ENCODE measurements around the gene RSRC1. TPM values are rescaled to one million over a fixed set of nuclear protein-coding genes. Genes with fewer than 3 reads are reported as not detected.

Gene RSRC1
- total and polyA plus RNA-seq, 2 of the 13 experiments (the other 11 are each of a cell fraction or from before 2014, with no cell fraction given), result 4.9 to 63.0 TPM

- TF ChIP-seq MTA1 (CRISPR knock-in tag; IDR thresholded peaks at IDR 0.05; ENCODE audit: borderline replicate concordance) (no peak), PHF21A (CRISPR knock-in tag; IDR thresholded peaks at IDR 0.05) (no peak), ZSCAN21 (CRISPR knock-in tag; IDR thresholded peaks at IDR 0.05; ENCODE audit: borderline replicate concordance) (no peak), SMARCC2 (IDR thresholded peaks at IDR 0.05) (no peak), SOX6 (IDR thresholded peaks at IDR 0.05) (no peak), SOX6 (CRISPR knock-in tag; IDR thresholded peaks at IDR 0.05) (no peak), KDM6A (CRISPR knock-in tag; IDR thresholded peaks at IDR 0.05; ENCODE audit: low read depth) (no peak), ZNF629 (CRISPR knock-in tag; conservative IDR thresholded peaks at IDR 0.05) (no peak)
- TF ChIP-seq, protein P1, sequence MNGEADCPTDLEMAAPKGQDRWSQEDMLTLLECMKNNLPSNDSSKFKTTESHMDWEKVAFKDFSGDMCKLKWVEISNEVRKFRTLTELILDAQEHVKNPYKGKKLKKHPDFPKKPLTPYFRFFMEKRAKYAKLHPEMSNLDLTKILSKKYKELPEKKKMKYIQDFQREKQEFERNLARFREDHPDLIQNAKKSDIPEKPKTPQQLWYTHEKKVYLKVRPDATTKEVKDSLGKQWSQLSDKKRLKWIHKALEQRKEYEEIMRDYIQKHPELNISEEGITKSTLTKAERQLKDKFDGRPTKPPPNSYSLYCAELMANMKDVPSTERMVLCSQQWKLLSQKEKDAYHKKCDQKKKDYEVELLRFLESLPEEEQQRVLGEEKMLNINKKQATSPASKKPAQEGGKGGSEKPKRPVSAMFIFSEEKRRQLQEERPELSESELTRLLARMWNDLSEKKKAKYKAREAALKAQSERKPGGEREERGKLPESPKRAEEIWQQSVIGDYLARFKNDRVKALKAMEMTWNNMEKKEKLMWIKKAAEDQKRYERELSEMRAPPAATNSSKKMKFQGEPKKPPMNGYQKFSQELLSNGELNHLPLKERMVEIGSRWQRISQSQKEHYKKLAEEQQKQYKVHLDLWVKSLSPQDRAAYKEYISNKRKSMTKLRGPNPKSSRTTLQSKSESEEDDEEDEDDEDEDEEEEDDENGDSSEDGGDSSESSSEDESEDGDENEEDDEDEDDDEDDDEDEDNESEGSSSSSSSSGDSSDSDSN (CRISPR knock-in tag; IDR thresholded peaks at IDR 0.05), result no peak
Measured at GRCh38 chr3:158098834-158099424, 11.0 kb upstream of the RSRC1 start (continued).

- DNase-seq (ENCODE audit: low spot score) (no peak), FAIRE-seq (no peak), ATAC-seq (no peak)
- Histone ChIP-seq H3K4me3 (replicated peaks in 1 of 3; ENCODE audit: insufficient read depth in 1 of 3, low read depth in 2 of 3, low read length in 3 of 3) (no peak overlapping the region), H3K27ac (ENCODE audit: extremely low read length, insufficient read depth, low read length) (no peak overlapping the region), H4K20me1 (ENCODE audit: insufficient read depth, low read length) (no peaks in the 10 kb centered on the region), H3K27me3 (ENCODE audit: control insufficient read depth in 1 of 2, insufficient read depth in 2 of 2, low read length in 2 of 2) (peaks cover 6 to 53% of the 10 kb centered on the region in 2 experiments), H2AFZ (ENCODE audit: low read length) (no peak overlapping the region), H3K4me2 (ENCODE audit: low read depth, low read length) (no peak overlapping the region), H3K79me2 (ENCODE audit: insufficient read depth, low read length) (no peaks in the 10 kb centered on the region), H3K4me1 (ENCODE audit: insufficient read depth, low read length) (peaks cover 28% of the 10 kb centered on the region), H3K9me3 (ENCODE audit: low read length) (no peaks in the 10 kb centered on the region), H3K9ac (ENCODE audit: insufficient read depth, low read depth, low read length) (no peak overlapping the region), H3K36me3 (replicated peaks in 1 of 2; ENCODE audit: control insufficient read depth in 1 of 2, insufficient read depth in 2 of 2, low read length in 2 of 2) (no peaks in the 10 kb centered on the region)
- intact Hi-C loops (cut with micrococcal nuclease; ENCODE audit: unreplicated experiment) (no loop called here), in situ Hi-C loops (cut with HindIII; ENCODE audit: extremely low pct_ligation_motif_present, low pct_unique_long_range_greater_than_20kb) (no loop called here)
- BruUV-seq (replicated peaks), result no TSS peak
- ChIA-PET POLR2A (no interaction called here), CTCF (ENCODE audit: low intra/inter-chr PET ratio, low total read pairs) (no interaction called here)
- 0% methylated on average over 2 of the region's 2 CpGs for WGBS (ENCODE audit: low lambda C conversion rate)
- TF ChIP-seq, protein P2, sequence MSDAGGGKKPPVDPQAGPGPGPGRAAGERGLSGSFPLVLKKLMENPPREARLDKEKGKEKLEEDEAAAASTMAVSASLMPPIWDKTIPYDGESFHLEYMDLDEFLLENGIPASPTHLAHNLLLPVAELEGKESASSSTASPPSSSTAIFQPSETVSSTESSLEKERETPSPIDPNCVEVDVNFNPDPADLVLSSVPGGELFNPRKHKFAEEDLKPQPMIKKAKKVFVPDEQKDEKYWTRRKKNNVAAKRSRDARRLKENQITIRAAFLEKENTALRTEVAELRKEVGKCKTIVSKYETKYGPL (CRISPR knock-in tag; IDR thresholded peaks at IDR 0.05), result no peak
- TF ChIP-seq ZNF580 (CRISPR knock-in tag; IDR thresholded peaks at IDR 0.05; ENCODE audit: borderline replicate concordance, low read depth) (no peak), ZNF83 (CRISPR knock-in tag; IDR thresholded peaks at IDR 0.05; ENCODE audit: borderline replicate concordance) (no peak), ATF7-NPFF (CRISPR knock-in tag; IDR thresholded peaks at IDR 0.05; ENCODE audit: low read depth) (no peak), ZNF326 (CRISPR knock-in tag; IDR thresholded peaks at IDR 0.05; ENCODE audit: borderline replicate concordance) (no peak), ZNF577 (CRISPR knock-in tag; IDR thresholded peaks at IDR 0.05; ENCODE audit: borderline replicate concordance, low read depth) (no peak), FOXA1 (IDR thresholded peaks at IDR 0.05) (no peak), FOXA1 (CRISPR knock-in tag; IDR thresholded peaks at IDR 0.05) (no peak), ZKSCAN5 (CRISPR knock-in tag; IDR thresholded peaks at IDR 0.05) (no peak), RFX3 (CRISPR knock-in tag; IDR thresholded peaks at IDR 0.05) (no peak)
- TF ChIP-seq, protein P3, sequence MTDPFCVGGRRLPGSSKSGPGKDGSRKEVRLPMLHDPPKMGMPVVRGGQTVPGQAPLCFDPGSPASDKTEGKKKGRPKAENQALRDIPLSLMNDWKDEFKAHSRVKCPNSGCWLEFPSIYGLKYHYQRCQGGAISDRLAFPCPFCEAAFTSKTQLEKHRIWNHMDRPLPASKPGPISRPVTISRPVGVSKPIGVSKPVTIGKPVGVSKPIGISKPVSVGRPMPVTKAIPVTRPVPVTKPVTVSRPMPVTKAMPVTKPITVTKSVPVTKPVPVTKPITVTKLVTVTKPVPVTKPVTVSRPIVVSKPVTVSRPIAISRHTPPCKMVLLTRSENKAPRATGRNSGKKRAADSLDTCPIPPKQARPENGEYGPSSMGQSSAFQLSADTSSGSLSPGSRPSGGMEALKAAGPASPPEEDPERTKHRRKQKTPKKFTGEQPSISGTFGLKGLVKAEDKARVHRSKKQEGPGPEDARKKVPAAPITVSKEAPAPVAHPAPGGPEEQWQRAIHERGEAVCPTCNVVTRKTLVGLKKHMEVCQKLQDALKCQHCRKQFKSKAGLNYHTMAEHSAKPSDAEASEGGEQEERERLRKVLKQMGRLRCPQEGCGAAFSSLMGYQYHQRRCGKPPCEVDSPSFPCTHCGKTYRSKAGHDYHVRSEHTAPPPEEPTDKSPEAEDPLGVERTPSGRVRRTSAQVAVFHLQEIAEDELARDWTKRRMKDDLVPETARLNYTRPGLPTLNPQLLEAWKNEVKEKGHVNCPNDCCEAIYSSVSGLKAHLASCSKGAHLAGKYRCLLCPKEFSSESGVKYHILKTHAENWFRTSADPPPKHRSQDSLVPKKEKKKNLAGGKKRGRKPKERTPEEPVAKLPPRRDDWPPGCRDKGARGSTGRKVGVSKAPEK (CRISPR knock-in tag; IDR thresholded peaks at IDR 0.05; ENCODE audit: borderline replicate concordance), result no peak
Measured at GRCh38 chr3:158100681-158101080, 9.2 kb upstream of the RSRC1 start.

Measured in HepG2 (cell line).